SK-N-MC (cell line): Measurements from ENCODE around the gene CREB5.

Experiments
- DNase-seq: peaks from one replicate; pipeline ENCODE4 v3.0.0-alpha.2; 2011; ENCODE audit warnings: low read depth, low spot score
- H3K27ac ChIP-seq: fragments of 200-600 bp; sonication (generic); 2 replicates; pipeline ENCODE4 v1.5.1; 2016; ENCODE audit warnings: mixed run types
- H3K36me3 ChIP-seq: fragments of 200-600 bp; sonication (generic); 2 replicates; pipeline ENCODE4 v1.6.1; 2017; ENCODE audit warnings: antibody characterized with exemption, low read length, mixed read lengths; ENCODE audit not compliant: insufficient read depth
- H3K4me3 ChIP-seq: fragments of 200-600 bp; sonication (generic); 2 replicates; pipeline ENCODE4 v1.5.1; 2016
- H3K9ac ChIP-seq: fragments of 200-600 bp; sonication (generic); 2 replicates; pipeline ENCODE4 v1.8.0; 2017; ENCODE audit warnings: mixed run types, mixed read lengths; ENCODE audit not compliant: insufficient read length
- H3K9me3 ChIP-seq: fragments of 200-600 bp; sonication (generic); 2 replicates; pipeline ENCODE4 v1.6.1; 2017; ENCODE audit warnings: low read depth, mild to moderate bottlenecking, antibody characterized with exemption, low read length, moderate library complexity, mixed read lengths
- EZH2 ChIP-seq: fragments of 200-600 bp; sonication (generic); IDR thresholded peaks from one replicate; pipeline ENCODE4 v1.6.1; 2017; ENCODE audit warnings: antibody characterized with exemption
- FOXP2 ChIP-seq: optimal IDR thresholded peaks from 2 replicates; pipeline ENCODE3; 2011; ENCODE audit warnings: mild to moderate bottlenecking, moderate library complexity; ENCODE audit not compliant: insufficient read depth; ENCODE audit errors: extremely low read length, control extremely low read depth
- POLR2AphosphoS5 ChIP-seq: IDR thresholded peaks from 2 replicates; pipeline ENCODE4 v1.6.1; 2012; ENCODE audit warnings: mild to moderate bottlenecking, low read depth, low read length, borderline replicate concordance

CREB5 gene

GRCh38 chr7:28658381-28658780, 246.1 kb downstream of the CREB5 start:
- H3K9ac ChIP-seq = no peak overlapping the region
- no peak overlapping the region for H3K4me3 ChIP-seq
- H3K9me3 ChIP-seq = 0 out of 2 replicates have a peak, but pooled peaks cover 4% of the 10 kb centered on the region
- no peaks in the 10 kb centered on the region for H3K36me3 ChIP-seq
- H3K27ac ChIP-seq = no peak overlapping the region
- no peak for DNase-seq
- no peak for TF ChIP-seq FOXP2
- no peak for TF ChIP-seq EZH2
- TF ChIP-seq POLR2AphosphoS5 = no peak

- H3K9me3 ChIP-seq = 0 out of 2 replicates have a peak, but pooled peaks cover 4% of the 10 kb centered on the region
- TF ChIP-seq POLR2AphosphoS5 = no peak
- no peak for TF ChIP-seq FOXP2
- no peak for TF ChIP-seq EZH2
- H3K27ac ChIP-seq = no peak overlapping the region
- no peak overlapping the region for H3K4me3 ChIP-seq
- H3K36me3 ChIP-seq = no peaks in the 10 kb centered on the region
- no peak overlapping the region for H3K9ac ChIP-seq
- DNase-seq = no peak
Observed at GRCh38 chr7:28660132-28660531, 247.8 kb downstream of the CREB5 start.

GRCh38 chr7:28661826-28662595, 249.7 kb downstream of the CREB5 start:
- no peak overlapping the region for H3K27ac ChIP-seq
- no peak overlapping the region for H3K4me3 ChIP-seq
- H3K36me3 ChIP-seq = no peaks in the 10 kb centered on the region
- no peak for DNase-seq
- H3K9ac ChIP-seq = no peak overlapping the region
- H3K9me3 ChIP-seq = 0 out of 2 replicates have a peak, but pooled peaks cover 4% of the 10 kb centered on the region
- no peak for TF ChIP-seq EZH2
- no peak for TF ChIP-seq FOXP2
- TF ChIP-seq POLR2AphosphoS5 = no peak

GRCh38 chr7:28666154-28666553, 253.8 kb downstream of the CREB5 start:
- Histone ChIP-seq H3K27ac (no peak overlapping the region), H3K36me3 (no peaks in the 10 kb centered on the region), H3K9me3 (no peaks in the 10 kb centered on the region), H3K9ac (no peak overlapping the region), H3K4me3 (no peak overlapping the region)
- no peak for DNase-seq
- TF ChIP-seq POLR2AphosphoS5 (no peak), FOXP2 (no peak), EZH2 (no peak)

DNA sequence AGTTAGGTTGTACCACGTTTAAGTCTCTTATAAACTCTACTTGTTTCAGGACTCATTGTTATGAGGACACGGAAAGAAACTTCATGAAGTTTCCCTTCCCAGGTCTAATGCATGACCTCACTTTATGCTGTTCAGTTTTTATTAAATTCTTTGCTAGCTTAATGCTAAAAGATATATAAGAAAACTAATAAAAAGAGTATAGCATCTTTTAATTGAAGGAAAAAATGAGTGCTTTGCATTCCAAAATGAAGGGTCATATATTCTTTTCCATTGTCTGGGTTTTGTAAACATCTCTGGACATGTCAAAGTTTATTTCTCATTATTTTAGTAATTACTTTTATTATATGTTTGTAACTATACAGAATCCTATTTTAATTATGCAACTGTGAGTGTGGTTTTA, 255.8 kb downstream of the CREB5 start:
- no peak for DNase-seq
- Histone ChIP-seq H3K9ac (no peak overlapping the region), H3K4me3 (no peak overlapping the region), H3K9me3 (no peaks in the 10 kb centered on the region), H3K27ac (no peak overlapping the region), H3K36me3 (no peaks in the 10 kb centered on the region)
- TF ChIP-seq EZH2 (no peak), POLR2AphosphoS5 (no peak), FOXP2 (no peak)

DNA sequence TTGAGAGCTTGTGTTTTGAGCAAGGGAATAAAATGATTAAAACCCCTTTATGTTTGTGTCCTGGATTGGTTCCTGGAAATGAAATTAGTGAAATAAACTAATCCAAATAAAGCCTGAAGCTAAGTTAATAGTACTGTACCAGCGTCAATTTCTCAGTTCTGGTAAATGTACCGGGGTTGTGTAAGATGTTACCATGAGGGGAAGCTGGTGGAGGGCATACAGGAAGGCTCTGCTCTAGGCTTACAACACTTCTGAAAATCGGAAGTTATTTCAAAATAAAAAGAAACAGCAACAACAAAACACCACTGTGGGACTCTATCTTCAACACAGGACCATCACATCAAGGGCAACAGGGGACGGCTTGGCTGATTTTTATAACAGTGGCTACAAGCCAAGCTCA, 257.0 kb downstream of the CREB5 start:
- Histone ChIP-seq H3K4me3 (no peak overlapping the region), H3K36me3 (no peaks in the 10 kb centered on the region), H3K27ac (no peak overlapping the region), H3K9ac (no peak overlapping the region), H3K9me3 (no peaks in the 10 kb centered on the region)
- no peak for DNase-seq
- TF ChIP-seq POLR2AphosphoS5 = no peak
- no peak for TF ChIP-seq FOXP2
- TF ChIP-seq EZH2 = no peak

GRCh38 chr7:28671526-28671925, 259.2 kb downstream of the CREB5 start:
- no peak for DNase-seq
- Histone ChIP-seq H3K36me3 (no peaks in the 10 kb centered on the region), H3K9me3 (no peaks in the 10 kb centered on the region), H3K27ac (no peak overlapping the region), H3K4me3 (no peak overlapping the region), H3K9ac (no peak overlapping the region)
- no peak for TF ChIP-seq POLR2AphosphoS5
- no peak for TF ChIP-seq FOXP2
- no peak for TF ChIP-seq EZH2

GRCh38 chr7:28672397-28672797, 260.1 kb downstream of the CREB5 start:
- no peaks in the 10 kb centered on the region for H3K36me3 ChIP-seq
- no peak overlapping the region for H3K27ac ChIP-seq
- H3K4me3 ChIP-seq = no peak overlapping the region
- no peaks in the 10 kb centered on the region for H3K9me3 ChIP-seq
- TF ChIP-seq EZH2 (no peak), POLR2AphosphoS5 (no peak), FOXP2 (no peak)
- H3K9ac ChIP-seq = no peak overlapping the region
- no peak for DNase-seq

GRCh38 chr7:28674359-28674782, 262.1 kb downstream of the CREB5 start:
- TF ChIP-seq EZH2 = no peak
- TF ChIP-seq FOXP2 = no peak
- TF ChIP-seq POLR2AphosphoS5 = no peak
- H3K4me3 ChIP-seq = no peak overlapping the region
- DNase-seq = no peak
- no peak overlapping the region for H3K27ac ChIP-seq
- H3K36me3 ChIP-seq = no peaks in the 10 kb centered on the region
- no peaks in the 10 kb centered on the region for H3K9me3 ChIP-seq
- no peak overlapping the region for H3K9ac ChIP-seq
